Measurements from ENCODE around the gene SLX9. TPM values are rescaled to one million over a fixed set of nuclear protein-coding genes. Genes with fewer than 3 reads are reported as not detected.

SLX9 gene
- total RNA-seq, 4 donors from 2014 or later: 8.6 to 24.3 (median 10.5) TPM; not detected in 1

GRCh38 chr21:45026066-45026745 lies 86.4 kb downstream of the SLX9 start:
- DNase-seq: no peak
- H3K27ac ChIP-seq: no peak overlapping the region
- TF ChIP-seq POLR2A (IDR thresholded peaks at IDR 0.05) (no peak), CTCF (IDR thresholded peaks at IDR 0.05) (no peak)
- no peaks in the 10 kb centered on the region for H3K4me1 ChIP-seq
- no peak overlapping the region for H3K4me3 ChIP-seq
- intact Hi-C loops (cut with DNase I; ENCODE audit: low total_unique reads): no loop called here
- no peaks in the 10 kb centered on the region for H3K27me3 ChIP-seq
- H3K36me3 ChIP-seq: no peaks in the 10 kb centered on the region
- no peaks in the 10 kb centered on the region for H3K9me3 ChIP-seq

Other genes with a start within 250 kb of the SLX9 start
- gene KRTAP10-12, start 242.9 kb upstream of the SLX9 start, total RNA-seq: not detected
- under 1 TPM in 3 of 4 donors, not detected in 1; 0.18 to 0.69 (median 0.51) TPM for gene TSPEAR, start 228.5 kb upstream of the SLX9 start, total RNA-seq
- 10 to 100 TPM; 38.4 to 75.1 (median 67.4) TPM for gene UBE2G2, start 138.2 kb upstream of the SLX9 start, total RNA-seq
- 10 to 100 TPM; 62.6 to 88.4 (median 67.4) TPM for gene SUMO3, start 122.0 kb upstream of the SLX9 start, total RNA-seq
- 100 to 1,000 TPM; 108 to 202 (median 146) TPM for gene PTTG1IP, start 66.3 kb upstream of the SLX9 start, total RNA-seq
- 10 to 100 TPM; 20.2 to 46.8 (median 21.0) TPM for gene ITGB2, start 19.1 kb upstream of the SLX9 start, total RNA-seq
- gene ADARB1, start 134.6 kb downstream of the SLX9 start, total RNA-seq: 10 to 100 TPM; 21.8 to 69.6 (median 43.3) TPM

Measured in uterus (tissue), 4 donors.